Hematopoietic multipotent progenitor cell treated with erythropoietin and hydrocortisone succinate and interleukin-3 and kit ligand, for 15 days (in vitro differentiated cells): ENCODE data around the gene GOLGA6L7.
"Not testable (repeated sequence)": the region's sequence is repeated elsewhere in the genome, so short reads cannot be mapped to it uniquely, and the experiment has no call there.

ENCODE experiments used
- DNase-seq: peaks from one replicate; pipeline ENCODE4 v3.0.0-alpha.2; 2015; ENCODE audit warnings: low spot score

GOLGA6L7 gene

GRCh38 chr15:28844147-28844546, 4.3 kb downstream of the GOLGA6L7 start:
- not testable (repeated sequence) for DNase-seq

- not testable (repeated sequence) for DNase-seq
Measured at GRCh38 chr15:28843520-28843919, 4.9 kb downstream of the GOLGA6L7 start.

DNA sequence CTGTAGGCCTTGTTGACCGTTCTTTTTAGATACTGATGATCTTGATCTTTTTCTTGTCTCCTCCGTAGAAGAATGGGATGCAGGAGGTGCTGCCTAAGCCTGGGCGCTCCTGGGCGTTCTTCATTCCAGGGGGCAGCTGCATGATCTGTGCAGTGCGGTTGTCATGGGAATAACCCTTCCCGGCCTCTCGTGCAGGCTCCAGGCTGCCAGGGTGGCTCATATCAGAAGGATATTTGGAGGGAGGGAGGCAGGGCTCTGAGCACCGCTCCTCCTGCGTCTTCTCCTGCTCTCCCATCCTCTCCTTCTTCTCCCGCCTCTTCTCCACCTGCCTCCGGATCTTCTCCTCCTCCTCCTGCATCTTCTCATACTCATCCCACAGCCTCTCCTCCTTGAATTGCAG, 6.2 kb downstream of the GOLGA6L7 start:
- DNase-seq: not testable (repeated sequence)

DNA sequence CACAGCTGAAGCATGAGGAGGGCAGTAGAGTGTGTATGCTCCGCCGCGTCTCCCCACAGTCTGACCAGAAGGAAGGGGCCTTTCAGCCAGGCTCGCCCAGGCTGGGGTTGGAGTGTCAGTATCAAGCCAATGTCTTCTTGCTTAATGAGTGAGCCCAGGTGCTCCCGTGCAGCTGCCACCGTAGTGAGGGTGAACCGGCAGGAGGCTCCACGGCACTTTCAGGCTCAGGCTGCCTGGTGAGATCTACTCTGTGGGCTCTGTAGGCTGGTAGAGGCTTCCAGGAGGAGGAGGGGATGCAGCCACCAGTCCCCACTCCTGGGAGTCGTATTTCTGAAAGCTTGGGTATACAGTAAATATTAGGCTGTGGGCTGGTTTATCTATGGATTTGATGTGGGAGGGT, 8.2 kb downstream of the GOLGA6L7 start:
- DNase-seq: not testable (repeated sequence)

DNA sequence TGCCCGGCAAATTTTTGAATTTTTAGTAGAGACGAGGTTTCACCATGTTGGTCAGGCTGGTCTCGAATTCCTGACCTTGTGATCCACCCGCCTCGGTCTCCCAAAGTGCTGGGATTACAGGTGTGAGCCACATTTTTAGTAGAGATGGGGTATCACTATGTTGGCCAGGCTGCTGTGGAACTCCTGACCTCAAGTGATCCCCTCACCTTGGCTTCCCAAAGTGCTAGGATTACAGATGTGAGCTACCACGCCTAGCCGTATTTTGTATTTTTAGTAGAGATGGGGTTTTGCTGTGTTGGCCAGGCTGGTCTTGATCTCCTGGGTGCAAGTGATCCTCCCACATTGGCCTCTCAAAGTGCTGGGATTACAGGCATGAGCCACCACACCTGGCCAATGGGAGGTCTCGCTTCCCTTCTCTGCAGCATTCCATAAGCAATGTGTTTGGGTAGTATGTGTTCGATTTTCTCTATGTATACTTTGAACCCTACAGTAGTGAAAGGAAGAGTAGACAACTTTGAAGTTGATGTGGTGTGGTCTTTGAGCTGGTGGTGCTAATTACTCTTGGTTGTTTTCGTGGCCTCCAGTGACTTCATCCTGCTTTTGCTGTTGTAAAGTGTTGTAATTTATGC, 13.4 kb downstream of the GOLGA6L7 start:
- not testable (repeated sequence) for DNase-seq

DNA sequence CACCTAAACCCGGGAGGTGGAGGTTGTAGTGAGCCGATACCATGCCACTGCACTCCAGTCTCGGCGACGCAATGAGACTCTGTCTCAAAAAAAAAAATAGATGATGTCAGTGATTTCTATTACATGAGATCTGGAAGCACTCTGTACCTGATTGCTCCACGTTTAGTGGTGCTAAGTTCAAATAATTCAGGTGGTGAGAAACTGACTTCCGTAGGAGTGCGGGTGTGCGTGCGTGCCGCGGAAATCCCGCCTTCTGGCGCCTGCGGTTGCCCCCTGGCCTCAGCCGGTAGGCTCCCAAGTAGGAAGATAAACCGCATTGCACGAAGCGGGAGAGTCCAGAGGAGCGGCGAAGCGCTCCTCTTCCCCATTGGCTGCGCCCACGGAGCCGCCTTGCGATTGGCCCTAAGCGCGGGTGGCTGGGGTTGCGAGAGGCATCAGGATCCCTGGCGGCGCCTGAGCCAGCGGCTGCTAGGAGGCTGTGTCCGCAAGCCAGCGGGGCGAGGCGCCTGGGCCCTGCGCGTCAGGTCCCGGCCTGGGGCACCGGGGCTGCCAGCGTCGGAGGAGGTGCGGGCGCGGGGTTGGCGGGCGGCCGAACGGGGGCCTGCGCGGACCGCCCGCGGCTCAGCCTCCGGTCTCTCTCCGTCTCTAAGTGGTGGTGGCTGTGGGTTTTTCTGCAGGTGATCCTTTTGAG, 16.4 kb downstream of the GOLGA6L7 start:
- DNase-seq: peak; percentile 65

GRCh38 chr15:28821420-28821819, 27.0 kb downstream of the GOLGA6L7 start:
- DNase-seq: not testable (repeated sequence)

DNA sequence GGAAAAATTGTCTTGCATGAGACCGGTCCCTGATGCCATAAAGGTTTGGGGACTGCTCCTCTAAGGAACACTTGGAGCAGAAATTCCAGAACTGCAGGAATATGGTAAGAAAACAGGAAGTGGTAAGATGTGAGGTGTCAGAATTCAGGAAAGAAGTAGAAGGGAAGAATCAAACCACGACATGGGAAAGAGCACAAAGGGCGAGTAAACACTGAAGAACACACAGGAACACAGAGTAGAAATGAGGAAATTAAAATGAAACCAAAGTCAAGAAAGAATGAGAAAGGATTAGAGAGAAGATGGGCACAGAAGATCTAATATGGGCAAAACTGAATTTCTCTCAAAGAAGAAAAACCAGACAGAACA, 28.5 kb downstream of the GOLGA6L7 start:
- not testable (repeated sequence) for DNase-seq

- not testable (repeated sequence) for DNase-seq
Measured at GRCh38 chr15:28819019-28819929, 29.2 kb downstream of the GOLGA6L7 start.

GRCh38 chr15:28818168-28818567, 30.3 kb downstream of the GOLGA6L7 start:
- not testable (repeated sequence) for DNase-seq

DNA sequence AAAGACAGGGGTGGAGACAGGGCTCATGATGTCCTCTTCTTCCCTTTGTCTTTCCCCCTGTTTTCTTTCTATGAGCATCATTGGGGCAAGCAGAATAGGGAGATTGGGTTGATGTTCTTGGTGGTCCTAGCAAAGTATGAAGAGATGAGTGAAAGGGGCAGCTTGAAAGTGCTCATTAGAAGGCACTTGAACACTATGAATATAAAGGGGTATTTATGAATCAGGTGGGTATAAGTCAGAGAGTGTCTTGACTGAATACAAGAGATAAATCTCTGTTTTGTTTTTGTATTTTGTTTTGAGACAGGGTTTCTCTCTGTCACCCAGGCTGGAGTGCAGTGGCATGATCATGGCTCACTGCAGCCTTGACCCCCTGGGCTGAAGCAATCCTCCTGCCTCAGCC, 34.4 kb downstream of the GOLGA6L7 start:
- not testable (repeated sequence) for DNase-seq

- not testable (repeated sequence) for DNase-seq
Measured at GRCh38 chr15:28813392-28813791, 35.1 kb downstream of the GOLGA6L7 start.

DNA sequence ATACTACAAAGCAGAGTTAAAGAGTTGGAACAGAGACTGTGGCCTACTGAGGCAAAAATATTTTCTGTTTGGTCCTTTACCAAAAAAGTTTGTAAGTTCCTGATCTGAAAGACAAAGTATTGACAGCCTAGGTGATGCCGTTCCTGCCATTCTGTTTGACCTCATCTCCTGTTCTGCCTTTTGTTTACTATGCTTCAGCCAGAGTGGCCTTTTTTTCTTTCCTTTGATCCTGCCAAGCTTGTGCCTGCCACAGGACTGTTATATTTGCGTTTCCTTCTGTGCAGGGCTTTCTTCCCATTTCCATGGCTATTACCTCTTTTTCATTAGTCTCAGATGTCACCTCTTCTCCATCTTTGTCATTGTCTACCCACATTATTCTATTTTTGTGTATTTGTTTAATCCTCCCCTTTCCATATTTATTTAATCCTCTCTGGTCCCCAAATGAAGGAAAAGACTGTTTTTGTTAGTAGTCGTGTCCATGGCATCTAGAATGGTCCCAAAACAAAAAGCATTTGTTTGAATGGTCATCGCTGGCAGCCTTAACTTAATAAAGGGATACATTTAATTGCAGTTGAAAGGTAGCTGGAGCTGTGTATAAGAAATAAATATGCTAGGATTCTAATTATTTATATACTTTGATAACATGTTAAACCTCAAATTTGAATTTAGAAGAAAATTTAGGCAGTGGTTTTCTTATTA, 36.4 kb downstream of the GOLGA6L7 start:
- not testable (repeated sequence) for DNase-seq

DNA sequence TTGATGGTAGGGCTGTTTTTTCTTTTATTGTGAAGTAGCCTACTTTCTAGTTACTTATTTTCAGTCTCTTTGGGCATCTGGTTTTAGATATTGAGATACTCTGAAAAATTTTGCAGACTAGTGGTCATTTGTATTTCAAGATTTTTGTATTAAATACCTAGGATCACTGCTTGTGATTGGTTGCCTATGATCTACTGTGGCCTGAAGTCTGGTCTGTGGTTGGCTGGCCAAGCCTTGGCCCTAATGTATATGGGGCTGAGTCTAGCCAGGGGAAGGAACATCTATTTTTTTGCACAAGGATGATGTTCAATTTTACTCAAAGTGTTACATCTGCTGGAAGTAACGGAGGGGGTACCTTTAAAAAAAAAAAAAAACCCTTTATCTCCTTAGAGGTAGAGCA, 38.0 kb downstream of the GOLGA6L7 start:
- not testable (repeated sequence) for DNase-seq

GRCh38 chr15:28808136-28808535, 40.3 kb downstream of the GOLGA6L7 start:
- not testable (repeated sequence) for DNase-seq

DNA sequence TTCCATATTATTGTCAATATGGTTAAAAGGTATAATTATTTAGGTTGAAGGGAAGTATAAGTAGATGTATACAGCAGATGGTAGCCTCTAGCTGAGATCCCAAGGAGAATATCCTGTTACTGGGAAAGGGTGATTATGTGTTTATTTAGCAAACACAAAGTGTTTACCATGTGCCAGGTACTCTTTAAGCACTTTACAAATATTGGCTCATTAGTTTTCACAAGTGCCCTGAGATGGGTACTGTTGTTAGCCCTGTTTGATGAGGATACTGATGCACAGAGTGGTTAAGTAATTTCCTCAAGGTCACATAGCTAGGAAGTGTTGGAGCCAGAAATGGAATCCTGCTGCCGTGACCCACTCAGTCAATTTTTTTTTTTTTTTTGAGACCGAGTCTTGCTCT, 48.1 kb downstream of the GOLGA6L7 start:
- not testable (repeated sequence) for DNase-seq

DNA sequence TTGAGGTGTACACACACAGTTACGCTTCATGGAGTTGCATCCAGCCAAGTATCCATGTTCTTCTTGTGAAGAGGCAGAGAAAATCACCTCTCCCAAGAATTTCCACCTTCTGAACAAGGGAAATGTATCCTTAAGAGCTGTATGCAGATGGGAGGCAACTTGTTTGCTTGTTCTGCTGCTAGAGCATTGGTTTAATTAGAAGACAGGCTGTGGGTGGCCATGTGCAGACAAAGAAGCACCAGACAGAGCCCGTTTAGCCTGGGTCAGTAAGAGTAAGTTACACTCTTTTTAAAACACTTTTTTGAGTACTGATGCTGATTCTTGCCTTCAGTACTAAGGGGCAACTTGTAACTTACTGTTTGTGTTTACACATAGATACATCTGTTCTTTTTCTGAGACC, 50.2 kb downstream of the GOLGA6L7 start:
- not testable (repeated sequence) for DNase-seq

DNA sequence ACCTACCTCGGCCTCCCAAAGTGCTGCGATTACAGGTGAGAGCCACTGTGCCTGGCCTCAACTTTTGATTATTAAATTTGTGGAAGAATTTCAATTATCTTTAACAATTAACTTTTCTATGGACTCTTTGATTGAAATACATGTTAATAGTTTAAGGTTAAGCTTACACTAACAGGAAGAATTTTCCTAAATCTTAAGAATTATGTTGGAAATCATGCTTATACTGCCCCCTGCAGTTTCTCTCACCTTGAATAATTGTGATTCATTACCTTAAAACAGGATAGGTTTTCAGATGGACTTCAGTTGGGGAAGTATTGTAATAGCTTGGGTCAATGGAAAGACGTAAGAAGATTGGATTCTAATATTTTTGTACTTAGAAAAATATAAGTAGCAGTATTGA, 54.2 kb downstream of the GOLGA6L7 start:
- peak; percentile 5 for DNase-seq
